Stimulated activated CD8-positive, alpha-beta memory T cell treated with anti-CD3 and anti-CD28 coated beads, Interleukin-4, amount 100 ng/mL, for 48 hours (primary cell): Measurements from ENCODE around the gene ZSCAN29.
"Not testable (repeated sequence)": the region's sequence is repeated elsewhere in the genome, so short reads cannot be mapped to it uniquely, and the experiment has no call there.

Experiments
- DNase-seq: peaks from one replicate; pipeline ENCODE4 v3.0.0-alpha.2; 2020

ZSCAN29 gene

GRCh38 chr15:43370975-43371974 is at the start of gene ZSCAN29, which contains the start of gene TUBGCP4:
ZSCAN29 (minus strand) TSS chr15:43371043; CDS start chr15:43369913, 1,130 bp downstream.
TUBGCP4 (plus strand) TSS chr15:43371101; CDS start chr15:43371355, 254 bp downstream.
- DNase-seq, result peak; percentile 87

GRCh38 chr15:43420435-43420834 is 49.6 kb upstream of the ZSCAN29 start:
- DNase-seq, result no peak

GRCh38 chr15:43414196-43414595 is 43.4 kb upstream of the ZSCAN29 start:
- DNase-seq, result no peak

GRCh38 chr15:43412096-43412495 is 41.3 kb upstream of the ZSCAN29 start:
- DNase-seq, result no peak

- DNase-seq, result no peak
Observed at GRCh38 chr15:43410572-43411214, 39.9 kb upstream of the ZSCAN29 start.

GRCh38 chr15:43408789-43409188 is 37.9 kb upstream of the ZSCAN29 start:
- DNase-seq, result no peak

- DNase-seq, result no peak
Observed at GRCh38 chr15:43406808-43407207, 36.0 kb upstream of the ZSCAN29 start.

- DNase-seq, result no peak
Observed at GRCh38 chr15:43406189-43406588, 35.3 kb upstream of the ZSCAN29 start.

GRCh38 chr15:43404130-43404529 is 33.3 kb upstream of the ZSCAN29 start:
- no peak for DNase-seq

GRCh38 chr15:43403616-43404015 is 32.8 kb upstream of the ZSCAN29 start:
- no peak for DNase-seq

GRCh38 chr15:43402255-43402654 is 31.4 kb upstream of the ZSCAN29 start:
- DNase-seq, result no peak

GRCh38 chr15:43393592-43393991 is 22.7 kb upstream of the ZSCAN29 start:
- not testable (repeated sequence) for DNase-seq

- no peak for DNase-seq
Observed at GRCh38 chr15:43390723-43391122, 19.9 kb upstream of the ZSCAN29 start.

GRCh38 chr15:43383070-43383469 is 12.2 kb upstream of the ZSCAN29 start:
- DNase-seq, result no peak

GRCh38 chr15:43382310-43382709 is 11.5 kb upstream of the ZSCAN29 start:
- DNase-seq, result no peak

GRCh38 chr15:43378601-43379000 is 7.8 kb upstream of the ZSCAN29 start:
- no peak for DNase-seq

GRCh38 chr15:43376017-43376705 is 5.3 kb upstream of the ZSCAN29 start:
- DNase-seq, result peak; percentile 40

GRCh38 chr15:43370310-43370974 is 401 bp downstream of the ZSCAN29 start:
- no peak for DNase-seq

GRCh38 chr15:43361313-43361903 is 9.4 kb downstream of the ZSCAN29 start:
- no peak for DNase-seq

GRCh38 chr15:43360821-43361220 is 10.0 kb downstream of the ZSCAN29 start:
- no peak for DNase-seq

- DNase-seq, result no peak
Observed at GRCh38 chr15:43352693-43353382, 18.0 kb downstream of the ZSCAN29 start.

GRCh38 chr15:43347114-43347513 is 23.7 kb downstream of the ZSCAN29 start:
- no peak for DNase-seq
